Retina (tissue), 1 donor: Measurements from ENCODE around the gene NRG2.
A peak's percentile ranks its signal among the peaks of the same experiment; 100 is the strongest.

Experiments used
- DNase-seq: peaks from one replicate; pipeline ENCODE4 v3.0.0-alpha.2; 2016

Gene NRG2

GRCh38 chr5:140005145-140005591 is 37.9 kb downstream of the NRG2 start:
- no peak for DNase-seq

GRCh38 chr5:140004174-140004573 is 38.9 kb downstream of the NRG2 start:
- no peak for DNase-seq

- no peak for DNase-seq
Measured at GRCh38 chr5:140003519-140003918, 39.6 kb downstream of the NRG2 start.

GRCh38 chr5:140000332-140000731 is 42.8 kb downstream of the NRG2 start:
- DNase-seq, result peak; percentile 66

- no peak for DNase-seq
Measured at GRCh38 chr5:139998837-139999236, 44.3 kb downstream of the NRG2 start.

GRCh38 chr5:139997276-139997675 is 45.8 kb downstream of the NRG2 start:
- DNase-seq, result no peak

- no peak for DNase-seq
Measured at GRCh38 chr5:139995929-139996328, 47.2 kb downstream of the NRG2 start.

- DNase-seq, result no peak
Measured at GRCh38 chr5:139994234-139994633, 48.9 kb downstream of the NRG2 start.

GRCh38 chr5:139985733-139986132 is 57.4 kb downstream of the NRG2 start:
- peak; percentile 46 for DNase-seq

- no peak for DNase-seq
Measured at GRCh38 chr5:139985290-139985689, 57.8 kb downstream of the NRG2 start.

- DNase-seq, result no peak
Measured at GRCh38 chr5:139984816-139985215, 58.3 kb downstream of the NRG2 start.

GRCh38 chr5:139982975-139983240 is 60.2 kb downstream of the NRG2 start:
- DNase-seq, result no peak

- peak; percentile 87 for DNase-seq
Measured at GRCh38 chr5:139982157-139982974, 60.7 kb downstream of the NRG2 start.

- DNase-seq, result no peak
Measured at GRCh38 chr5:139980765-139981164, 62.3 kb downstream of the NRG2 start.

- no peak for DNase-seq
Measured at GRCh38 chr5:139979943-139980342, 63.2 kb downstream of the NRG2 start.

- no peak for DNase-seq
Measured at GRCh38 chr5:139979518-139979917, 63.6 kb downstream of the NRG2 start.

GRCh38 chr5:139976703-139977102 is 66.4 kb downstream of the NRG2 start:
- DNase-seq, result no peak

GRCh38 chr5:139975942-139976341 is 67.2 kb downstream of the NRG2 start:
- DNase-seq, result no peak

- DNase-seq, result no peak
Measured at GRCh38 chr5:139975306-139975705, 67.8 kb downstream of the NRG2 start.

GRCh38 chr5:139974661-139975060 is 68.4 kb downstream of the NRG2 start:
- no peak for DNase-seq

- DNase-seq, result no peak
Measured at GRCh38 chr5:139971202-139971725, 71.8 kb downstream of the NRG2 start.

- DNase-seq, result no peak
Measured at GRCh38 chr5:139969318-139969717, 73.8 kb downstream of the NRG2 start.

- peak; percentile 94 for DNase-seq
Measured at GRCh38 chr5:139968547-139969261, 74.4 kb downstream of the NRG2 start.

GRCh38 chr5:139967353-139967752 is 75.7 kb downstream of the NRG2 start:
- DNase-seq, result no peak
